Mucosa of rectum (tissue), 2 donors: Measurements from ENCODE around the gene ULBP2.
A peak's percentile ranks its signal among the peaks of the same experiment; 100 is the strongest.

Source experiments
- H3K27ac ChIP-seq, 2 donors: one replicate each; pipeline ENCODE4 v1.7.0; 2013; ENCODE audit warnings: inconsistent platforms in 2 of 2, low read depth in 2 of 2, low read length in 2 of 2
- H3K27me3 ChIP-seq, 2 donors: one replicate each; pipeline ENCODE4 v1.7.0; 2013; ENCODE audit warnings: low read length in 2 of 2; ENCODE audit not compliant: control insufficient read depth in 2 of 2, insufficient read depth in 2 of 2
- H3K36me3 ChIP-seq, 2 donors: one replicate each; pipeline ENCODE4 v1.7.0; 2013; ENCODE audit warnings: low read length in 2 of 2; ENCODE audit not compliant: control insufficient read depth in 2 of 2, insufficient read depth in 2 of 2
- H3K4me1 ChIP-seq, 2 donors: one replicate each; pipeline ENCODE4 v1.7.0; 2013; ENCODE audit warnings: low read length in 2 of 2, mild to moderate bottlenecking in 1 of 2; ENCODE audit not compliant: control insufficient read depth in 2 of 2, insufficient read depth in 2 of 2
- H3K4me3 ChIP-seq, 2 donors: one replicate each; pipeline ENCODE4 v1.7.0; 2013; ENCODE audit warnings: low read length in 2 of 2
- H3K9ac ChIP-seq, 2 donors: one replicate each; pipeline ENCODE4 v1.7.0; 2013; ENCODE audit warnings: low read length in 2 of 2, low read depth in 1 of 2, mild to moderate bottlenecking in 1 of 2
- H3K9me3 ChIP-seq, 2 donors: one replicate each; pipeline ENCODE4 v1.7.0; 2013; ENCODE audit warnings: low read length in 2 of 2; ENCODE audit not compliant: control insufficient read depth in 2 of 2
- donor health status: healthy.
- donor health status: Normal muscosa, but diverticular disease.

Gene ULBP2, protein sequence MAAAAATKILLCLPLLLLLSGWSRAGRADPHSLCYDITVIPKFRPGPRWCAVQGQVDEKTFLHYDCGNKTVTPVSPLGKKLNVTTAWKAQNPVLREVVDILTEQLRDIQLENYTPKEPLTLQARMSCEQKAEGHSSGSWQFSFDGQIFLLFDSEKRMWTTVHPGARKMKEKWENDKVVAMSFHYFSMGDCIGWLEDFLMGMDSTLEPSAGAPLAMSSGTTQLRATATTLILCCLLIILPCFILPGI

DNA sequence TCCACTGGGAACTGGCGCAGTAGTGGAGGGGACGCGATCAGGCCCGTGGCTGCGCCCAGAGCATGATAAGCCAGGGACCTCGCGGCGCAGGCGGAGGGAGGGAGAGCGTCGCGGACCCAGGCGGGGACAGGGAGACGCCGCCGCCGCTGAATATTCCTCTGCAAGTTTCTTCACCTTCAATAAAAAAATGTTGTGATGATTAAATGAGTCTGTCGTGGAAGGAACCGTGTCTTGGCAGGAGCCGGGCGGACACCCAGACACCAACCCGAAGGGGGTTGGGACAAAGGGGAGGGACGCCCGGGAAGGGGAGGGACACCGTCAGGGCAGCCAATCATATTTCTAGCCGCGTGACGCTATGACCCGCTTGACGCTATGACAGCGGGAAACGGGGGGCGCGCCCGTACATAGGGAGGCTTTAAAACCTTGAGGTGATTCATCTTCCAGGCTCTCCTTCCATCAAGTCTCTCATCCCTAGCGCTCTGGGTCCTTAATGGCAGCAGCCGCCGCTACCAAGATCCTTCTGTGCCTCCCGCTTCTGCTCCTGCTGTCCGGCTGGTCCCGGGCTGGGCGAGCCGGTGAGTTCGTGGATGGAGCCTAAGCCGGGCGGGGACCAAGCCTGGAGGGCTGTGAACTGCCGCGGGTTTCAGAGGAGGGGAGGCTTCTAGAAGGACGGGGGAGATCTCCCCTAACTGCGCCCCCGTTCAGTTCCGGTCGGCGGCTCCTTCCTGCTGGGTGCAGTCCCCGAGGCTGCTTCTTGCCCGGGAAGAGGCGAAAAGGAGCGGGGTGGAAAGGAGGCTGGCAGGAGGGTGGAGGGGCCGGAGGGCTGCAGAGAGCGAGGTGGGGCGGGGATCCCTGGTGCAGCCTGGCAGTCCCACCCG is at the start of gene ULBP2:
Gene ULBP2, plus strand, starts transcription at position 432 of the 878 bp plus-strand sequence. Its CDS starts 59 bp downstream, at position 491.
- Histone ChIP-seq H3K4me1 (peaks cover 14 to 22% of the 10 kb centered on the region in 2 donors), H3K36me3 (no peaks in the 10 kb centered on the region), H3K27me3 (peaks cover 46 to 49% of the 10 kb centered on the region in 2 donors), H3K4me3 (peak within 1 kb of the TSS; percentile 70 to 73), H3K27ac (no peak within 1 kb of the TSS), H3K9me3 (no peaks in the 10 kb centered on the region), H3K9ac (no peak within 1 kb of the TSS)

DNA sequence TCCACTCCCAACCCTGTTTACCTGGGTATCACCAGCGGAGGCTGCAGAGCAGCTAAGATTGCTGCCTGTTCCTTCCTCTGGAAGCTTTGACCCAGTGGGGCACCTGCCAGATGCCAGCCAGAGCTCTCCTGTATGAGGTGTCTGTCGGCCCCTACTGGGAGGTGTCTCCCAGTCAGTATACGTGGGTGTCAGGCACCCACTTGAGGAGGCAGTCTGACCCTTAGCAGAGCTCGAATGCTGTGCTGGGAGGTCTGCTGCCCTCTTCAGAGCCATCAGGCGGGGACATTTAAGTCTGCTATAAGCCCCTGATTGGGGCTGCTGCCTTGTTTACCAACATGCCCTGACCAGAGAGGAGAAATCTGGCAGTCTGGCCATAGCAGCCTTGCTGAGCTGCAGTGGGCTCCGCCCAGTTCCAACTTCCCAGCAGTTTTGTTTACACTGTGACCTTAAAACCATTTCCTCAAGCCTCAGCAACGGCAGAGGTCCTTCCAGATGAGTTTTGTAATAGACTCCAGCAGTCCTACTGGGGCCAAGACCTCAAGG is 46.7 kb upstream of the ULBP2 start:
- Histone ChIP-seq H3K9me3 (no peaks in the 10 kb centered on the region), H3K27ac (peak overlapping the region; percentile 65 to 78), H3K36me3 (no peaks in the 10 kb centered on the region), H3K4me1 (peaks cover 21 to 33% of the 10 kb centered on the region in 2 donors), H3K4me3 (no peak overlapping the region), H3K9ac (peak overlapping the region in 1 of 2 donors; percentile 28), H3K27me3 (no peaks in the 10 kb centered on the region)

DNA sequence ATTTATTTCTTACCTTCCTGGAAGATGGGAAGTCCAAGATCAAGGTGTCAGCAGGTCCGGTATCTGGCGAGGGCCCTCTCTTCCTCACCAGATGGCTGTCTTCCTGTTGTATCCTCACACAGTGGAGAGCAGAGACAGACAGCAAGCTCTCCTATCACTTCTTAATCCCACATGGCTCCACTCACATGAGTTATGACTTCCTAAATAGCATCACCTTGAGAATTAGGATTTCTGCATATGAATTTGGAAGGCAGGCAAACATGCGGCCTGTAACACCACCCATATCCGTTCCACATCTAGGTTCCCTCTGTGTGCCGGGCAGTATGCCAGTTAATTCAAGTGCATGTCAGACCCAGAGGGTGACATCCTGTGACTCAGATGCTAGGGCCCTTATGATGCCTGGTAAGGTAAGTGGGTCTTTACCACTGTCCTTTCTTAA is 46.0 kb upstream of the ULBP2 start:
- H3K36me3 ChIP-seq, result no peaks in the 10 kb centered on the region
- no peaks in the 10 kb centered on the region for H3K9me3 ChIP-seq
- H3K4me3 ChIP-seq, result no peak overlapping the region
- peak overlapping the region; percentile 65 to 78 for H3K27ac ChIP-seq
- no peaks in the 10 kb centered on the region for H3K27me3 ChIP-seq
- H3K9ac ChIP-seq, result peak overlapping the region in 1 of 2 donors; percentile 28
- H3K4me1 ChIP-seq, result peaks cover 21 to 33% of the 10 kb centered on the region in 2 donors

DNA sequence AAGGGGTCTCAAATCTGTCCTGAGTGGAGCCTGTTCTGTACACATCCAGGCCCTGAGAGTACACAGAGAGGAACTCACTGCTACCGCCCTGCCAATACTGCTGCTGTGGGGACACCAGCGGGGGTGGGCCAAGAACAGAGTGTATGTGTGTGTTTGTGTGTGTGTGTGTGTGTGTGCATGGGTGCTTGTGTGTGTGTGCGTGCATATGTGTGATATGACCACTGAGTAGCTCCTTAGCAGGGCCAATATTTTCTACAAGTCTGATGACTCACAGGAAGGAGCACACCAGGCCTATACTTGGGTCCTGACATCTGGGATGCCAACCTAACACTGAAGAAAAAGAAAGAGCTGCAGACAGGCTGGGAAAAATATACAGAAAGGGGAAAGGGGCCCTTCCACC is 45.3 kb upstream of the ULBP2 start:
- H3K27me3 ChIP-seq, result no peaks in the 10 kb centered on the region
- H3K9me3 ChIP-seq, result no peaks in the 10 kb centered on the region
- no peak overlapping the region for H3K9ac ChIP-seq
- H3K27ac ChIP-seq, result peak overlapping the region in 1 of 2 donors; percentile 75
- H3K4me1 ChIP-seq, result peaks cover 21 to 33% of the 10 kb centered on the region in 2 donors
- H3K4me3 ChIP-seq, result no peak overlapping the region
- no peaks in the 10 kb centered on the region for H3K36me3 ChIP-seq

DNA sequence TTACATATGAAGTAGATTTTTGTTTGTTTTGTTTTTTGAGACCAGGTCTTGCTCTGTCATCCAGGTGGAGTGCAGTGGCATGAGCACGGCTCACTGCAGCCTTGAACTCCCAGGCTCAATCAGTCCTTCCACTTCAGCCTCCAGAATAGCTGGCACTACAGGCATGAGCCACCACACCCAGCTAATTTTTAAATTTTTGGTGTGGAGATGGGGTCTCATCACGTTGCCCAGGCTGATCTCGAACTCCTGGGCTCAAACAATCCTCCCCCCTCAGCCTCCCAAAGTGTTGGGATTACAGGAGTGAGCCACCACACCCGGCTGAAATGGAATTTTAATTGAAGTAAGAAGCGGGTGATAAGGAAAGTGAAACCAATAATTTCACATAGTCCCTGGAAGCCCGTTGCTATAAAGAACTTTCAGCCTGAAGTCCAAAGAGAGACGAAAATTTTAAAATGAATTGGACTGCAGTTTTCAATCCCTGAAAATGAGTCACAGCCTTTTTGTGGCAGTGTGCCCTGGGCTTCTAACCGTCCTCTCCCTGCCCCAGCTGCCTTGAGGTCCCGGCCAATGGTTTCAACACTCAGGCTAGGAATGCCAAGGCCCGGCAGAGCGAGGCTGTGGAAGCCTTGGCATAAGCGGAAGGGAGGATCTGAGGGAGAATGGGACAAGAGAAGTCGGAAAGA is 44.7 kb upstream of the ULBP2 start:
- Histone ChIP-seq H3K27ac (peak overlapping the region; percentile 59 to 75), H3K9me3 (no peaks in the 10 kb centered on the region), H3K4me3 (peak overlapping the region; percentile 41 to 59), H3K9ac (peak overlapping the region in 1 of 2 donors; percentile 50), H3K27me3 (no peaks in the 10 kb centered on the region), H3K36me3 (no peaks in the 10 kb centered on the region), H3K4me1 (peaks cover 21 to 33% of the 10 kb centered on the region in 2 donors)

DNA sequence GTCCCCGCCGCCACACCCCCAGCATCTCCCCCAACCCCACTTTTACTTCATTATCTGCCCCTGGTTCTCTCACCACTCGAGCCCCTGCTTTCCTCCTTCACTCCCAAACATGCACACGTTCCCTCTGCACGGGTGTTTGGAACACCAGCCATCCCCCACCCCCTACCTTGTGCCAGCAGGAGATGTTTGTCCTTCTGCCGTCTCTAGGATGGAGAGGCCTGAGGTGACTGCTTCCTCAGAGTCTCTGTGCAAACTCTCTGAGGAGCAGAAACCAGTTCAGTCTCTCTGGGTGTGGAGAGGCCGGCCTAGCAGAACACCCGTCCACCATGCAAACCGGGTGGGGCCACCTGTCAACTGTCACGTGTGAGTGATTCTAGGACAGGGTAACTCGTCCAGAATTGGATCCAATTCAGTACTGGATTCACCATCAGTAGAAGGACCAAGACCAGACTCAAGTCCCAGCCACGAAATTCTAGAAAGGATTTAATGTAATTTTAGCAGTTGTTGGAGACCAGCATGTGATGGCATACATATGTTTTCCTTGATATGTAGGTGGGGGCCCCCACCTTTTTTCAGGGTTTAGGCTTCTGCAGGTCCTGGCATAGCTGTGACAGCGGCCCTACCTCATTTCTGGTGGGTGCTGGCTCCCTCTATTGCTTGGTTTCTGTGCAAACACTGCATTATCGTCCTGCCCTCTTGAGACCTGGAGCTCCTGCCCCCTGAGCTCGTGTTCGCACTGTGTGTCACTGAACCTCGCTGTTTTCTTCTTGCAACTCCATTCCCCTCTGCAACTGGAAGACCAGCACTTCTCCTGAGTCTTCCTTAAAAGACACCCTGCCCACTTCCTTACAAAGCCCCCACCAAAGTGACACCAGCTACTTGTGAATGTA is 43.7 kb upstream of the ULBP2 start, which contains the start of gene RAET1E:
Gene RAET1E, minus strand, starts transcription at position 259 of the 890 bp plus-strand sequence. CDS start 7,212 bp downstream, outside the sequence.
- H3K9me3 ChIP-seq, result no peaks in the 10 kb centered on the region
- peak within 1 kb of the TSS; percentile 41 to 59 for H3K4me3 ChIP-seq
- H3K27ac ChIP-seq, result peak within 1 kb of the TSS; percentile 59 to 75
- no peaks in the 10 kb centered on the region for H3K36me3 ChIP-seq
- H3K9ac ChIP-seq, result peak within 1 kb of the TSS in 1 of 2 donors; percentile 50
- peaks cover 21 to 33% of the 10 kb centered on the region in 2 donors for H3K4me1 ChIP-seq
- no peaks in the 10 kb centered on the region for H3K27me3 ChIP-seq

DNA sequence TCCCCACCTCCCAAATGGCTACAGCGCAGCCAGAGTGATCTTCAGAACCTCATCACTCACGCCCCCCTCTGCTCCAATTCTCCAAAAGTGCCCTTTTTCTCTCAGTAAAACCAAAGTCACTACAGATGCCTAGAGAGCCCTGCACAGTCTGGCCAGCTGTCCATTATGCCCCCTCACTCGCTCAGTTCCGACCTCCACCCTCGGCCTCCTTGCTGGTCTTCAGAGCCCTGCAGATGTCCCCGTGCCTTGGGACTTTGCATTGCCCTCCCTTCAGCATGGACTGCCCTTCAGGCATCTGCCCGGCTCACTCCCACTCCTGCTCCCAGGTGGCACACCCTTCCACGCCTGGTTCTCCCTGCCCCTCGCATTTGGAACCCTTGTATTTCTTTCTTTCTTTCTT is 42.8 kb upstream of the ULBP2 start:
- no peak overlapping the region for H3K9ac ChIP-seq
- no peak overlapping the region for H3K27ac ChIP-seq
- no peaks in the 10 kb centered on the region for H3K36me3 ChIP-seq
- H3K4me1 ChIP-seq, result peaks cover 21 to 33% of the 10 kb centered on the region in 2 donors
- H3K27me3 ChIP-seq, result no peaks in the 10 kb centered on the region
- H3K9me3 ChIP-seq, result no peaks in the 10 kb centered on the region
- H3K4me3 ChIP-seq, result no peak overlapping the region

DNA sequence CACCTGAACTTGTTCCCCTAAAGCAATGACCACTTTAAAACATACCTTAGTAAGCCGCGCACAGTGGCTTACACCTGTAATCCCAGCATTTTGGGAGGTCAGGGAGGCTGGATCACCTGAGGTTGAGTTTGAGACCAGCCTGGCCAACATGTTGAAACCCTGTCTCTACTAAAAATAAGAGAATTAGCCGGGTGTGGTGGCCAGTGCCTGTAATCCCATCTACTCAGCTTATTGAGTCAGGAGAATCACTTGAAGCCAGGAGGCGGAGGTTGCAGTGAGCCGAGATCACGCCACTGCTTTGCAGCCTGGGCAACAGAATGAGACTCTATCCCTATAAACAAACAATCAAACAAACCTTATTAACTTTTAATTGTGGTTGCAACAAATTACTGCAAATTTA is 42.3 kb upstream of the ULBP2 start:
- Histone ChIP-seq H3K27me3 (no peaks in the 10 kb centered on the region), H3K4me3 (no peak overlapping the region), H3K9ac (no peak overlapping the region), H3K4me1 (peaks cover 21 to 33% of the 10 kb centered on the region in 2 donors), H3K27ac (no peak overlapping the region), H3K9me3 (no peaks in the 10 kb centered on the region), H3K36me3 (no peaks in the 10 kb centered on the region)
